Measurements from ENCODE around the gene SRGAP3. TPM values are rescaled to one million over a fixed set of nuclear protein-coding genes. Genes with fewer than 3 reads are reported as not detected.

SRGAP3 gene
- 3.6 and 6.7 TPM in 2 replicates for total RNA-seq

GRCh38 chr3:9249273-9250192 lies at the start of gene SRGAP3:
Gene SRGAP3 (minus strand): TSS chr3:9249646. CDS start chr3:9248951, 695 bp downstream.

DNA sequence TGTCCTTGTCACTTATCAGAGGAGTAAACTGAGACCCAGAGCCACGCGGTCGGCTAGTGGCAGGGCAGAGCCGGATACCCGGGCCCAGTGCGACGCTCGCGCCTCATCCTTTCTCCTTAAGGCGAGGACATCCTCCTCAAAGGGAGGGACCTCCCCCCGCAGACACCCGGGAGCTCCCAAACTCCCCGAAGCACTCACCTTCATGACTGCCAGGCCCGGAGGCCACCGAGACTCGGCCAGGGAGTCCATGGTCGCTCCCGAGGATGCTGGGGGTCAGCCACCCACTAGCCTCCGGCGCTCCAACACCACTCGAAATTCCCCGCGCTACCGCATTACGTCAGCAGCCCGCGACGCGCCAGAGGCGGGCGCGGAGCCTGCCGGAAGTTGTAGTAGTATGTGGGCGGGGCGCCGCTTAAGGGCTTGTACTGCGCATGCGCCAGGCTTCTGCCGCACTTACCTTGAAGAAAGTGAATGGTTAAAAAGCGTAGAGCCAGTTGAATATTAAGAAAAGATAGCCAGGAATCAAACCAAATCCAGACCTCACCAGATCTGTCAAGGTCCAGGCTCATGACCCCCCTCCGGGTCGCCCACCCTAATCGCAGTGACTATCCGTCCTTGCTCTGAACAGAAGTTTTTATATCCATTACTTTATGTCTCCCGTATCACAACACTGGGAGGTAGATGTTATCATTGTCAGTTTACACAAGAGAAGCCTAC lies 286.2 kb downstream of the SRGAP3 start, which contains the start of gene RAD18:
RAD18 (minus strand) TSS at position 336 of the 717 bp plus-strand sequence; CDS start at position 249, 87 bp downstream.

Other genes with a start within 250 kb of the SRGAP3 start
- 54.9 and 64.0 TPM in 2 replicates for gene THUMPD3, start 113.4 kb upstream of the SRGAP3 start, total RNA-seq
- gene SETD5, start 148.0 kb upstream of the SRGAP3 start, total RNA-seq: 35.0 and 38.9 TPM in 2 replicates